Measurements from ENCODE around the gene STIM2.

GRCh38 chr4:26840786-26841185 is 19.9 kb upstream of the STIM2 start:
- TF ChIP-seq CTCF (conservative IDR thresholded peaks at IDR 0.05): no peak
- no peak for TF ChIP-seq ZFX (IDR thresholded peaks at IDR 0.05)

Measured in C4-2B (cell line).